H1 (cell line): Measurements from ENCODE around the gene DBNL.

ENCODE experiments used
- EZH2 ChIP-seq: fragments of 200-600 bp; sonication (generic); IDR thresholded peaks from 2 replicates; pipeline ENCODE4 v1.7.1; 2012; ENCODE audit warnings: low read depth, mild to moderate bottlenecking, moderate library complexity, low read length, inconsistent platforms; ENCODE audit not compliant: severe bottlenecking
- FOSL1 ChIP-seq: IDR thresholded peaks from 2 replicates; pipeline ENCODE4 v1.6.1; 2011; ENCODE audit warnings: mild to moderate bottlenecking, low read depth, low read length, moderate library complexity; ENCODE audit not compliant: insufficient read depth
- POLR2A ChIP-seq, 2 experiments: IDR thresholded peaks; 1 replicate in 1 of 2; 2 replicates in 1 of 2; pipeline ENCODE4 v1.6.1; 2011; ENCODE audit warnings: low read depth in 2 of 2, low read length in 2 of 2, mild to moderate bottlenecking in 2 of 2; ENCODE audit errors: control extremely low read depth in 1 of 2
- POLR2AphosphoS5 ChIP-seq: IDR thresholded peaks from 2 replicates; pipeline ENCODE4 v1.6.1; 2011; ENCODE audit warnings: low read depth, low read length
- SIN3A ChIP-seq, 2 experiments: IDR thresholded peaks in 1 of 2; conservative IDR thresholded peaks in 1 of 2; 2 replicates each; pipeline ENCODE4 v1.6.1; 2011 to 2012; ENCODE audit warnings: low read length in 2 of 2, improper control_type of control experiment in 1 of 2, low read depth in 1 of 2, mild to moderate bottlenecking in 1 of 2
- TF ChIP-seq, protein P1 (sequence below), 3 experiments: IDR thresholded peaks; 1 replicate in 2 of 3; 2 replicates in 1 of 3; pipeline versions ENCODE4 v1.5.1 to v1.6.1; 2011; ENCODE audit warnings: low read length in 3 of 3, mild to moderate bottlenecking in 3 of 3, inconsistent platforms in 2 of 3, low read depth in 1 of 3, moderate library complexity in 1 of 3; ENCODE audit not compliant: insufficient read depth in 1 of 3; ENCODE audit errors: control extremely low read depth in 1 of 3

DNA sequence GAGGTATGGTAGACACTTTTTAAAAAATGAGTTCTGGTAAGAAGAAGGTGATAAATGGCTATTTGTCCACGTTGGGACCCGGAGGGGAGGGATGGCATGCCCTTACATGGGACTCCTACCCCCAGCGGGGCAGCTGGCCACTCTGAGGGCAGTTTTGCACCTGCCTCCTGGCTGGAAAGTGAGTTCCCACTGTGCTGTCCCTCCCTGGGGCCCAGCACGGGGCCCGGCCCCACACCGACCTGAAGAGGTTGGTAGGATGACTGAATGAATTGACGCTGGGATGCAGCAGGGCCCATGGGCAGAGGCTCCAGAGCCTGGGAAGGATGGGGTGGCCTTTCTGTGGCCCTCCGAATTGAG lies 59.0 kb downstream of the DBNL start:
- TF ChIP-seq, protein P1, sequence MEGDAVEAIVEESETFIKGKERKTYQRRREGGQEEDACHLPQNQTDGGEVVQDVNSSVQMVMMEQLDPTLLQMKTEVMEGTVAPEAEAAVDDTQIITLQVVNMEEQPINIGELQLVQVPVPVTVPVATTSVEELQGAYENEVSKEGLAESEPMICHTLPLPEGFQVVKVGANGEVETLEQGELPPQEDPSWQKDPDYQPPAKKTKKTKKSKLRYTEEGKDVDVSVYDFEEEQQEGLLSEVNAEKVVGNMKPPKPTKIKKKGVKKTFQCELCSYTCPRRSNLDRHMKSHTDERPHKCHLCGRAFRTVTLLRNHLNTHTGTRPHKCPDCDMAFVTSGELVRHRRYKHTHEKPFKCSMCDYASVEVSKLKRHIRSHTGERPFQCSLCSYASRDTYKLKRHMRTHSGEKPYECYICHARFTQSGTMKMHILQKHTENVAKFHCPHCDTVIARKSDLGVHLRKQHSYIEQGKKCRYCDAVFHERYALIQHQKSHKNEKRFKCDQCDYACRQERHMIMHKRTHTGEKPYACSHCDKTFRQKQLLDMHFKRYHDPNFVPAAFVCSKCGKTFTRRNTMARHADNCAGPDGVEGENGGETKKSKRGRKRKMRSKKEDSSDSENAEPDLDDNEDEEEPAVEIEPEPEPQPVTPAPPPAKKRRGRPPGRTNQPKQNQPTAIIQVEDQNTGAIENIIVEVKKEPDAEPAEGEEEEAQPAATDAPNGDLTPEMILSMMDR (IDR thresholded peaks at IDR 0.05; ENCODE audit: control extremely low read depth in 1 of 3, insufficient read depth in 1 of 3, low read depth in 1 of 3, low read length in 3 of 3) = no peak
- TF ChIP-seq POLR2AphosphoS5 (no peak), SIN3A (conservative IDR thresholded peaks at IDR 0.05 in 1 of 2, IDR thresholded peaks at IDR 0.05 in 1 of 2; ENCODE audit: low read depth in 1 of 2, low read length in 2 of 2) (no peak), EZH2 (no peak), FOSL1 (no peak), POLR2A (IDR thresholded peaks at IDR 0.05; ENCODE audit: control extremely low read depth in 1 of 2, low read depth in 2 of 2, low read length in 2 of 2) (no peak)
